Epidermal melanocyte (primary cell): ENCODE measurements around the gene PCNT.

Experiments used
- DNase-seq: peaks from one replicate; pipeline ENCODE4 v3.0.0; 2011; ENCODE audit warnings: low spot score; ENCODE audit not compliant: insufficient read length

PCNT gene

GRCh38 chr21:46477765-46478164, 153.8 kb downstream of the PCNT start:
- no peak for DNase-seq

GRCh38 chr21:46478910-46479309, 155.0 kb downstream of the PCNT start:
- DNase-seq = no peak

DNA sequence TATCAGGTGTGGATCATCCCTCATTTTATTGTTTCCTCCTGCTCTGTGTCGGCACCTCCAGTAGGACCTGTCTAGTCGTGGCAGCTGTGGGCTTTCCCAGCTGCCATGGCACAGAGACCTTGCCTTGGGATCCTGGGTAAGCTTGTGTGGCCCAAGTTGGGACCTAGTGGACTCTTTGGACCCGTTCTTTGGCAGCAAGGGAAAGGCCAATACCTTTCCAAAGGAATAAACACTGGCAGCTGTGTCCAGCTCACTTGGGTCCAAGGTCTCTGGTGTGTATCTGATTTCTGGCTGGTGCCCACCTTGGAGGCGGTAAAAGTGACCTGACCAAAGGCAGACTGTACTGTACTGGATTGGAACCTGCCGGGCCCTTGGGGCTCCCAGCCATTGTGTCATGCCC, 156.5 kb downstream of the PCNT start:
- DNase-seq = no peak

DNA sequence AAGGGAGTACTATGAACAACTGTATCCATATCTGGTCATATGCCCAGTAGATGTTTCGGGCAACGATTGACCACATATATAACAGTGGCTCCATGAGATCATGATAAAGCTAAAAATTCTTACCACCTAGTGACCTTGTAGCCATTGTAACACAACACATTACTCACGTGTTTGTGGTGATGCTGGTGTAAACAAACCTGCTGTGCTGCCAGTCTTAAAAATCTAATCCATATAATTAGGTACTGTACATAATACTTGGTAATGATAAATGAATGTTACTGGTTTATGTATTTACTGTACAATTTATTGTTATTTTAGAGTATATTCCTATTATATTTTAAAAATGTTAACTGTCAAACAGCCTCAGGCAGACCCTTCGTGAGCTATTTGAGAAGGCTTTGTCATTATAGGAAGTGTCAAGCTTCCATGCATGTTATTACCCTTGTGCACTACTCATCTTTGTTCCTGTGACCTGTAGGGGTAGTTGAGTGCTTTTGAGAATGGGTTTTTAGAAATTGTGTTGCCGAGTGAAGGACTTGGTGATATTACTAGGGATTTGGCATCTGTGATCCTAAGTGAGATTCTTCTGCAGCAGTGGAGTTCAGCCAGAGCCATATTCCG, 158.4 kb downstream of the PCNT start:
- no peak for DNase-seq

GRCh38 chr21:46482846-46483231, 158.9 kb downstream of the PCNT start:
- DNase-seq = no peak

- DNase-seq = no peak
These were observed 159.6 kb downstream of the PCNT start for GRCh38 chr21:46483300-46484295.

- no peak for DNase-seq
These were observed 162.6 kb downstream of the PCNT start for GRCh38 chr21:46486481-46487126.

DNA sequence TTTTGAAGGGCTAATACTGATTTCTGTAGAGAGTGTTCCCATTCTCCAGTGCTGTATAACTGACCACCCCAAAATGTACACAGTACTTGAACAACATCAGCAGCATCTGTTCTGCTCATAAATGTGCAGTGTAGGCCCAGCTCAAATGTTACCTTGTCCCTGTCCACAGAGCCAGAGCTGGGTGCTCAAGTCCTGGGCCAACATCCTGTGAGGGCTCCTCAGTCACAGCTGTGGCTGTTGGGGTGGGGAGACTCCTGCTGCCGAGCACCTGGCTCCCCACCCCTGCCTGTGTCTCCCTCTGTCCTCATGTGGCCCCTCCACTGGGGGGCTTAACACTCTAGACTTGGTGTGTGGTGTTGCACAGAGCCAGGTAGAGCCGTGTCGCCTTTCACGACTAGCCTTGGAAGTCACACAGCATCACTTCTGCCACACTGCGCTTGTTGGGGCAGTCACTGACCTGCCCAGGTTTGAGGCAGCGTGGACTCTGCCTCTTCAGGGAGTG, 165.3 kb downstream of the PCNT start:
- no peak for DNase-seq

DNA sequence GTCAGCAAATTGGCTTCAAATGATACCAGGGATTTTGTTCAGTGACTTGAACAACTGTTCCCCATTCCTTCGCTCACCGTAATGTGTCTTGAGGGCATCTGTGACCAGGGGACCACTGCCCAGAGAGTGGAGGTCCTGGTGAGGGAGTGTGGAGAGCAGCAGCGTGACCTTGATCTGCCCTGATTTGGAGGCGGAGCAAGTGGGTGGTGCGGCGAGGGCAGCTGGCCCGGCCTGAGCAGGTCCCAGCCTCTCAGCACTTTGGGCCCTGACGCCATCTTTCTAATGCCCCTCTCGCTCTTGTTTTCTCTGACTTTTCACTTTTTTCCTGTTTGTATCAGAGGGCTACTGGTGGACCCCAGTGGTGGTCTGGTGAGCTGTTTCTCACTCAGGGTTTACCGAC, 165.8 kb downstream of the PCNT start:
- DNase-seq = no peak

- no peak for DNase-seq
These were observed 167.6 kb downstream of the PCNT start for GRCh38 chr21:46491553-46491952.

DNA sequence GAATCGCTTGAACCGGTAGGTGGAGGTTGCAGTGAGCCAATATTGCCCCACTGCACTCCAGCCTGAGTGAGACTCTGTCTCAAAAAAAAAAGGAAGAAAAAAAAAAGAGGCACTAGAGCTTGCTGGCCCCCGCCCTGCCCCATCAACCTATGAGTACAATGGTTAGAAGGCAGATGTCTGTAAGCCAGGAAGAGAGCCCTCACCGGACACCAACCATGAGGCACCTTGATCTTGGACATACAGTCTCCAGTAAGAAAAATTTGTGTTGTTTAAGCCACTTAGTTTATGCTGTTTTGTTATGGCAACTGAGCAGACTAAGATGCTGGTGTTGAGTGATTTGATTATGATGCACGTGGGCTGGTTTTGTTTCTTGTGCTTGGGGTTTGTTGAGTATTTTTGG, 168.9 kb downstream of the PCNT start:
- DNase-seq = no peak

DNA sequence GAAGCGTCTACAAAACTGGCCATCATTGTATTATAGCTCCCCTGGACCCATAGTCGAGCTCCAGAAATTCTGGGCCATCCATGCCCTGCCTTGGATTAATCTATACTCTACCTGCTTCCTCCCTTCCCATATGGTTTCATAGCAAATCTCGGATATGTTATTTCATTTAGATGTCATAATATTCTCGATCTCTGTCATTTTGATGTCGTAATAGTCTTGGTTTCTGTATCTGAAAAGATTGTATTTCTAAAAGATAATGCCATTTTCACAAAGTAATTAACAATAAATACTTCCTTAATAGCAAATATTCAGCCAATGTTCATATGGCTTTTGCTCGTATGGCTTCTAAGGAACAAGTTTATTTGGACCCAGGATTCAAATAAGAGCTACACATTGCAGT, 169.9 kb downstream of the PCNT start:
- no peak for DNase-seq
